ENCODE results near the gene CAST. TPM values are rescaled to one million over a fixed set of nuclear protein-coding genes. Genes with fewer than 3 reads are reported as not detected.

The CAST gene
- total RNA-seq, 1 experiment from 2014 or later: 395 TPM

DNA sequence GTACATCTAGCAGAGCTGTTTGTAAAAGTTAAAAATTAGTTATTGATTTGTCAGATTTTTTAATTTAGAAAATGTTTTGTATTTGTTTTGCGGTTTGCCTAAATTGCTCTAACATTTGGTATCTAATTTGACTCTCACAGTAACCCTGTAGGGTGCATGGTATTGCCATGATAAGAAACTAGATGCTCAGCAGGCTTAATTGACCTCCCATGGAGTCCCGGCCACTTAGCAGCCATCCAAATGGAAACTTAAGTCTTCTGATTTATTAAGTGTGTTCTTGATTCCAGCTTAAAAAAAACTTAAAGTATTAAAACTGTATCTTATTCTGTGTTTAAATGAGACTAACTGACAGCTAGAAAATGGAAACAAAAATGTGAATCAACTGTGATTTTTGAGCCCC, 54.5 kb downstream of the CAST start:
- peak overlapping the region; percentile 88 for H3K27ac Mint-ChIP-seq (ENCODE audit: unreplicated experiment)
- no TSS peak for BruUV-seq (replicated peaks)

DNA sequence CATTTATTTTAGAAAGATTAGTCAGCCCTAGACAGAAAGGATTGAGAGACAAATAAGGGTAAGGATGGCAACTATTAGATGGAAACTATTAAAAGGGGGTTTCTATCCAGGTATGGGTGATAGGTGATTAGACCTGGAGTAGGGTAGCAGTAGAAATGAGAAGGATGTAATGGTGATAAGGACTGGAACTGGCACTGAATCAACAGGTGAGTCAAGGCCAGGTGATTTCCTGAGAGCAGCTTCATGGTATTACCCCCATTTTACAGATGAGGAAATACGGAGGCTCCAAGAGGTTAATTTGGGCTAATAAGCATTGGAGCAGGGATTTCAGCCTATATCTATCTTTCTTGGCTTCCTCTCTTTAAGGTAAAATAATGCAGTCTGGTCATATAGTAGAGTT, 55.7 kb downstream of the CAST start:
- no peaks in the 10 kb centered on the region for H3K9me3 Mint-ChIP-seq (ENCODE audit: low read depth, unreplicated experiment)
- H3K27me3 Mint-ChIP-seq (ENCODE audit: unreplicated experiment): no peaks in the 10 kb centered on the region
- TF ChIP-seq, protein P1, sequence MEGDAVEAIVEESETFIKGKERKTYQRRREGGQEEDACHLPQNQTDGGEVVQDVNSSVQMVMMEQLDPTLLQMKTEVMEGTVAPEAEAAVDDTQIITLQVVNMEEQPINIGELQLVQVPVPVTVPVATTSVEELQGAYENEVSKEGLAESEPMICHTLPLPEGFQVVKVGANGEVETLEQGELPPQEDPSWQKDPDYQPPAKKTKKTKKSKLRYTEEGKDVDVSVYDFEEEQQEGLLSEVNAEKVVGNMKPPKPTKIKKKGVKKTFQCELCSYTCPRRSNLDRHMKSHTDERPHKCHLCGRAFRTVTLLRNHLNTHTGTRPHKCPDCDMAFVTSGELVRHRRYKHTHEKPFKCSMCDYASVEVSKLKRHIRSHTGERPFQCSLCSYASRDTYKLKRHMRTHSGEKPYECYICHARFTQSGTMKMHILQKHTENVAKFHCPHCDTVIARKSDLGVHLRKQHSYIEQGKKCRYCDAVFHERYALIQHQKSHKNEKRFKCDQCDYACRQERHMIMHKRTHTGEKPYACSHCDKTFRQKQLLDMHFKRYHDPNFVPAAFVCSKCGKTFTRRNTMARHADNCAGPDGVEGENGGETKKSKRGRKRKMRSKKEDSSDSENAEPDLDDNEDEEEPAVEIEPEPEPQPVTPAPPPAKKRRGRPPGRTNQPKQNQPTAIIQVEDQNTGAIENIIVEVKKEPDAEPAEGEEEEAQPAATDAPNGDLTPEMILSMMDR (IDR thresholded peaks at IDR 0.05; ENCODE audit: unreplicated experiment): no peak
- peak overlapping the region; percentile 88 for H3K27ac Mint-ChIP-seq (ENCODE audit: unreplicated experiment)
- peak overlapping the region; percentile 47 for H3K4me3 Mint-ChIP-seq (ENCODE audit: low read depth, unreplicated experiment)
- peaks cover 78% of the 10 kb centered on the region for H3K4me1 Mint-ChIP-seq (ENCODE audit: low read depth, unreplicated experiment)
- peaks cover 28% of the 10 kb centered on the region for H3K36me3 Mint-ChIP-seq (ENCODE audit: insufficient read depth, unreplicated experiment)
- intact Hi-C loops (cut with micrococcal nuclease; ENCODE audit: unreplicated experiment): no loop called here
- no TSS peak for BruUV-seq (replicated peaks)
- peak; percentile 30 for DNase-seq
- CTCF ChIA-PET: no interaction called here

More for the DNA sequence above, 54.5 kb downstream of the CAST start:
- TF ChIP-seq, protein P1 (IDR thresholded peaks at IDR 0.05; ENCODE audit: unreplicated experiment): no peak
- intact Hi-C loops (cut with micrococcal nuclease; ENCODE audit: unreplicated experiment): no loop called here
- DNase-seq: no peak
- H3K9me3 Mint-ChIP-seq (ENCODE audit: low read depth, unreplicated experiment): no peaks in the 10 kb centered on the region
- H3K36me3 Mint-ChIP-seq (ENCODE audit: insufficient read depth, unreplicated experiment): peaks cover 37% of the 10 kb centered on the region
- CTCF ChIA-PET: no interaction called here
- peaks cover 76% of the 10 kb centered on the region for H3K4me1 Mint-ChIP-seq (ENCODE audit: low read depth, unreplicated experiment)
- H3K27me3 Mint-ChIP-seq (ENCODE audit: unreplicated experiment): no peaks in the 10 kb centered on the region
- peak overlapping the region; percentile 47 for H3K4me3 Mint-ChIP-seq (ENCODE audit: low read depth, unreplicated experiment)

DNA sequence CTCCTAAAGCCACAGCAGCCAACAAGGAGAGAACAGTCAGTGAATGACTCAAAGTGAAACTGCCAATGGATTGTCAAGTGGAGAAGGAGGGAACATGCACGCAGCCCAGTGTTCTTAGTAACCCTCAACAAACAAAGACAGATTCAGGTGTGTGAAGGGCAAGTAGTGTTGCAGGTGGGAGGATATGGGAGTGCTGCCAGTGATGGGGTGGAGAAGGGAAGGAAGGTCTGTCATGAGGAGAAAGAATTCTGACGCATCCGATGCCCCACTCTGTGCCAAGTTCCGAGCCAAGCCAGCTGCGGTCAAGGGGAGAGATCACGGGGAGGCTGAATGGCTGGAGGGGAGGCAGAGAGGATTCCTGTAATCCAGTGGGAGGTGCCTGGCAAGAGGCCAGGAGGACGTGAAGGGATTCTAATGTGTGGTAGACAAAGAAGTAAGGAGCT, 56.5 kb downstream of the CAST start:
- H3K9me3 Mint-ChIP-seq (ENCODE audit: low read depth, unreplicated experiment): no peaks in the 10 kb centered on the region
- H3K4me3 Mint-ChIP-seq (ENCODE audit: low read depth, unreplicated experiment): peak overlapping the region; percentile 47
- TF ChIP-seq, protein P1 (IDR thresholded peaks at IDR 0.05; ENCODE audit: unreplicated experiment): no peak
- CTCF ChIA-PET: interaction anchor here (0.6 to 1.2 kb wide), 6 partner anchors 9 to 104 kb away, joined by 3 to 7 read pairs (median 4); no protein-coding TSS in a partner anchor
- intact Hi-C loops (cut with micrococcal nuclease; ENCODE audit: unreplicated experiment): no loop called here
- peak overlapping the region; percentile 88 for H3K27ac Mint-ChIP-seq (ENCODE audit: unreplicated experiment)
- peak; percentile 88 for DNase-seq
- H3K36me3 Mint-ChIP-seq (ENCODE audit: insufficient read depth, unreplicated experiment): peaks cover 30% of the 10 kb centered on the region
- BruUV-seq (replicated peaks): no TSS peak
- H3K4me1 Mint-ChIP-seq (ENCODE audit: low read depth, unreplicated experiment): peaks cover 78% of the 10 kb centered on the region
- no peaks in the 10 kb centered on the region for H3K27me3 Mint-ChIP-seq (ENCODE audit: unreplicated experiment)

DNA sequence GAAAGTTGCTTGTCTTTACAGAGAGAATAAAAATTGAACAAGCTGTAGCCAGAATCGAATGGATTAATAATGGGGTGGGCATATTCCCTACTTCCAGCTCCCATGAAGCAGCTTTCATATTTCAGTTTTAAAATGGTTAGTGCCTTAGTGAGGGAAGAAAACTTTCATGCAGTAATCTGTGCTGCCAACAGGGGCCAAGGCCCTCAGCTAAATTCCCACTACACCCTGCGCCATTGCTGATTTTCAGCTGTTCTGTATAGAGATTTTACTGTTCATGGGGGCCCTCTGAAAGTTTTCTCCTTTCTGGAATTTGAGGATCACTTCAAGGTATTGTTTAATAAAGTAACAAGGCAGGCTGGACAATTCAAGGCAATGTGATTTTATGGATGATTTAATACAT, 58.2 kb downstream of the CAST start:
- DNase-seq: no peak
- no peaks in the 10 kb centered on the region for H3K9me3 Mint-ChIP-seq (ENCODE audit: low read depth, unreplicated experiment)
- H3K4me1 Mint-ChIP-seq (ENCODE audit: low read depth, unreplicated experiment): peaks cover 65% of the 10 kb centered on the region
- H3K36me3 Mint-ChIP-seq (ENCODE audit: insufficient read depth, unreplicated experiment): peaks cover 40% of the 10 kb centered on the region
- peak overlapping the region; percentile 33 for H3K27ac Mint-ChIP-seq (ENCODE audit: unreplicated experiment)
- TF ChIP-seq, protein P1 (IDR thresholded peaks at IDR 0.05; ENCODE audit: unreplicated experiment): peak; percentile 24
- no TSS peak for BruUV-seq (replicated peaks)
- H3K27me3 Mint-ChIP-seq (ENCODE audit: unreplicated experiment): no peaks in the 10 kb centered on the region
- CTCF ChIA-PET: interaction anchor here (0.6 to 1.3 kb wide), 3 partner anchors 14 to 43 kb away, joined by 4 to 6 read pairs (median 4); no protein-coding TSS in a partner anchor
- intact Hi-C loops (cut with micrococcal nuclease; ENCODE audit: unreplicated experiment): no loop called here
- no peak overlapping the region for H3K4me3 Mint-ChIP-seq (ENCODE audit: low read depth, unreplicated experiment)
